ENCODE data around the gene CELF4. TPM values are rescaled to one million over a fixed set of nuclear protein-coding genes. Genes with fewer than 3 reads are reported as not detected.

Gene CELF4
- total and polyA plus RNA-seq, 10 of the 15 experiments (the other 5 are each of a cell fraction or from before 2014, with no cell fraction given), result 0.03 to 0.32 TPM; not detected in 8

GRCh38 chr18:37481491-37481890 lies 84.1 kb downstream of the CELF4 start:
- Histone ChIP-seq H3K4me2 (ENCODE audit: control insufficient read depth, insufficient read depth) (no peak overlapping the region), H3K9ac (ENCODE audit: control insufficient read depth, insufficient read depth, low read length) (no peak overlapping the region), H3K27me3 (replicated peaks in 1 of 2; ENCODE audit: control insufficient read depth in 2 of 2, insufficient read depth in 2 of 2, low read length in 1 of 2) (peaks cover 0 to 2% of the 10 kb centered on the region in 2 experiments; a peak in 2 of 4 replicates), H3K27ac (ENCODE audit: control insufficient read depth, insufficient read depth) (no peak overlapping the region), H4K20me1 (ENCODE audit: control insufficient read depth, insufficient read depth) (no peaks in the 10 kb centered on the region), H2AFZ (ENCODE audit: control insufficient read depth, low read depth, low read length) (no peak overlapping the region), H3K4me3 (no peak overlapping the region), H3K4me1 (ENCODE audit: control insufficient read depth, insufficient read depth, low read length) (no peaks in the 10 kb centered on the region), H3K9me3 (replicated peaks; ENCODE audit: control insufficient read depth, insufficient read depth, low read length) (no peaks in the 10 kb centered on the region), H3K79me2 (ENCODE audit: control insufficient read depth, insufficient read depth, low read length) (no peaks in the 10 kb centered on the region), H3K36me3 (ENCODE audit: control insufficient read depth in 2 of 2, insufficient read depth in 2 of 2, low read length in 1 of 2) (no peaks in the 10 kb centered on the region)
- TF ChIP-seq BMI1 (IDR thresholded peaks at IDR 0.05; ENCODE audit: borderline replicate concordance) (no peak), SUPT20H (IDR thresholded peaks at IDR 0.05; ENCODE audit: borderline replicate concordance, control insufficient read depth, low read depth, low read length) (no peak), SP1 (IDR thresholded peaks at IDR 0.05; ENCODE audit: low read depth, low read length) (no peak), ATF7 (IDR thresholded peaks at IDR 0.05; ENCODE audit: low read depth) (no peak), PAX8 (IDR thresholded peaks at IDR 0.05) (no peak), HDAC6 (IDR thresholded peaks at IDR 0.05; ENCODE audit: unreplicated experiment) (no peak), CEBPB (IDR thresholded peaks at IDR 0.05; ENCODE audit: borderline replicate concordance in 1 of 2, low read depth in 2 of 2, low read length in 2 of 2) (no peak), CHD4 (IDR thresholded peaks at IDR 0.05) (no peak), POLR2A (IDR thresholded peaks at IDR 0.05; ENCODE audit: low read depth, low read length) (no peak), KDM1A (IDR thresholded peaks at IDR 0.05; ENCODE audit: borderline replicate concordance) (no peak), MYC (IDR thresholded peaks at IDR 0.05; ENCODE audit: insufficient read depth, insufficient read length, insufficient replicate concordance, low read length, severe bottlenecking) (no peak), SMAD1 (IDR thresholded peaks at IDR 0.05; ENCODE audit: low read depth, partially characterized antibody) (no peak), SUZ12 (IDR thresholded peaks at IDR 0.05; ENCODE audit: unreplicated experiment) (no peak), FOS (IDR thresholded peaks at IDR 0.05; ENCODE audit: borderline replicate concordance, extremely low read depth, insufficient read length) (no peak), FOXK2 (IDR thresholded peaks at IDR 0.05) (no peak), MTA2 (IDR thresholded peaks at IDR 0.05; ENCODE audit: low read depth) (no peak), ZNF274 (IDR thresholded peaks at IDR 0.05; ENCODE audit: insufficient read depth, insufficient read length) (no peak), EP300 (IDR thresholded peaks at IDR 0.05; ENCODE audit: borderline replicate concordance in 1 of 2, control insufficient read depth in 1 of 2, low read depth in 2 of 2, low read length in 2 of 2) (no peak), ZNF207 (IDR thresholded peaks at IDR 0.05; ENCODE audit: borderline replicate concordance) (no peak)
- TF ChIP-seq, protein P1, sequence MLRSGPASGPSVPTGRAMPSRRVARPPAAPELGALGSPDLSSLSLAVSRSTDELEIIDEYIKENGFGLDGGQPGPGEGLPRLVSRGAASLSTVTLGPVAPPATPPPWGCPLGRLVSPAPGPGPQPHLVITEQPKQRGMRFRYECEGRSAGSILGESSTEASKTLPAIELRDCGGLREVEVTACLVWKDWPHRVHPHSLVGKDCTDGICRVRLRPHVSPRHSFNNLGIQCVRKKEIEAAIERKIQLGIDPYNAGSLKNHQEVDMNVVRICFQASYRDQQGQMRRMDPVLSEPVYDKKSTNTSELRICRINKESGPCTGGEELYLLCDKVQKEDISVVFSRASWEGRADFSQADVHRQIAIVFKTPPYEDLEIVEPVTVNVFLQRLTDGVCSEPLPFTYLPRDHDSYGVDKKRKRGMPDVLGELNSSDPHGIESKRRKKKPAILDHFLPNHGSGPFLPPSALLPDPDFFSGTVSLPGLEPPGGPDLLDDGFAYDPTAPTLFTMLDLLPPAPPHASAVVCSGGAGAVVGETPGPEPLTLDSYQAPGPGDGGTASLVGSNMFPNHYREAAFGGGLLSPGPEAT (IDR thresholded peaks at IDR 0.05; ENCODE audit: low read depth), result no peak
- ChIA-PET CTCF (interaction anchor here (0.6 kb wide), 1 partner anchor 88 kb away, joined by 3 read pairs; no protein-coding TSS in a partner anchor), POLR2A (no interaction called here), RAD21 (ENCODE audit: unreplicated experiment) (no interaction called here), SMC1A (ENCODE audit: uncharacterized antibody, unreplicated experiment) (no interaction called here)
- intact Hi-C loops (cut with micrococcal nuclease; ENCODE audit: unreplicated experiment), result no loop called here
- in situ Hi-C loops (cut with MboI), result no loop called here
- BruUV-seq (replicated peaks), result no TSS peak
- FAIRE-seq (no peak), DNase-seq (ENCODE audit: low read depth, low spot score) (no peak), ATAC-seq (no peak)
- 10% methylated on average over 6 of the region's 6 CpGs for WGBS (ENCODE audit: insufficient coverage, insufficient replicate concordance, low lambda C conversion rate, missing lambda C conversion rate)

All from GM12878 (cell line).